HG02840 (cell line): ENCODE data around the gene TAF9.
A peak's percentile ranks its signal among the peaks of the same experiment; 100 is the strongest.
"Not testable (repeated sequence)": the region's sequence is repeated elsewhere in the genome, so short reads cannot be mapped to it uniquely, and the experiment has no call there.

ENCODE experiments used
- ATAC-seq: cut with Tn5 transposase; IDR thresholded peaks from one replicate; pipeline ENCODE4 v1.9.1; 2021; ENCODE audit warnings: mild to moderate bottlenecking, moderate library complexity, moderate number of reproducible peaks; ENCODE audit not compliant: unreplicated experiment, low FRiP score

TAF9 gene

GRCh38 chr5:69341520-69342161 lies 27.7 kb downstream of the TAF9 start:
- ATAC-seq: no peak

- ATAC-seq: no peak
Observed at GRCh38 chr5:69335341-69335935, 33.9 kb downstream of the TAF9 start.

GRCh38 chr5:69334793-69335268 lies 34.5 kb downstream of the TAF9 start:
- peak; percentile 55 for ATAC-seq

GRCh38 chr5:69333668-69334315 lies 35.5 kb downstream of the TAF9 start:
- ATAC-seq: not testable (repeated sequence)

GRCh38 chr5:69331528-69332445 lies 37.5 kb downstream of the TAF9 start:
- ATAC-seq: no peak

GRCh38 chr5:69329905-69330489 lies 39.3 kb downstream of the TAF9 start:
- no peak for ATAC-seq

GRCh38 chr5:69326365-69326764 lies 43.0 kb downstream of the TAF9 start:
- ATAC-seq: no peak

GRCh38 chr5:69317391-69317790 lies 51.9 kb downstream of the TAF9 start:
- ATAC-seq: no peak

- no peak for ATAC-seq
Observed at GRCh38 chr5:69315972-69316371, 53.3 kb downstream of the TAF9 start.
